ENCODE data around the gene DNAJB13. TPM values are rescaled to one million over a fixed set of nuclear protein-coding genes. Genes with fewer than 3 reads are reported as not detected.

DNAJB13 gene
- total and polyA plus RNA-seq, 12 donors = 0.14 to 0.65 (median 0.34) TPM; not detected in 4

GRCh38 chr11:73978576-73979086, 27.8 kb downstream of the DNAJB13 start:
- H3K9me3 ChIP-seq (replicated peaks in 1 of 3) = no peaks in the 10 kb centered on the region
- H3K27ac ChIP-seq = no peak overlapping the region
- TF ChIP-seq POLR2A (IDR thresholded peaks at IDR 0.05) (no peak), CTCF (IDR thresholded peaks at IDR 0.05) (no peak)
- 97 to 100% (median 99%) methylated on average over 1 to 3 of the region's 3 CpGs for WGBS, 4 donors
- no peaks in the 10 kb centered on the region for H3K27me3 ChIP-seq
- H3K4me3 ChIP-seq = no peak overlapping the region
- H3K36me3 ChIP-seq (replicated peaks in 1 of 2) = peaks cover 0 to 37% of the 10 kb centered on the region in 2 donors
- H3K4me1 ChIP-seq (replicated peaks in 1 of 2) = peaks cover 8 to 9% of the 10 kb centered on the region in 2 donors
- intact Hi-C loops (cut with DNase I) = no loop called here
- no peak for DNase-seq

- H3K36me3 ChIP-seq (replicated peaks in 1 of 2) = peaks cover 0 to 34% of the 10 kb centered on the region in 2 donors
- no peaks in the 10 kb centered on the region for H3K9me3 ChIP-seq (replicated peaks in 1 of 3)
- 63 to 71% (median 67%) methylated on average over 5 to 6 of the region's 6 CpGs for WGBS, 4 donors
- intact Hi-C loops (cut with DNase I) = no loop called here
- no peaks in the 10 kb centered on the region for H3K27me3 ChIP-seq
- peak overlapping the region in 3 of 5 donors; percentile 20 to 42 (median 21) for H3K27ac ChIP-seq
- peak in 3 of 7 donors; percentile 53 to 63 (median 58) for DNase-seq
- peak overlapping the region in 1 of 4 donors; percentile 70 for H3K4me3 ChIP-seq
- peaks cover 9 to 11% of the 10 kb centered on the region in 2 donors for H3K4me1 ChIP-seq (replicated peaks in 1 of 2)
- TF ChIP-seq CTCF (IDR thresholded peaks at IDR 0.05) = no peak
- no peak for TF ChIP-seq POLR2A (IDR thresholded peaks at IDR 0.05)
Measured at GRCh38 chr11:73980001-73980961, 29.5 kb downstream of the DNAJB13 start.

GRCh38 chr11:73981051-73981805, 30.4 kb downstream of the DNAJB13 start:
- intact Hi-C loops (cut with DNase I) = no loop called here
- 87 to 89% (median 88%) methylated on average over 13 of the region's 13 CpGs for WGBS, 4 donors
- DNase-seq = no peak
- peak overlapping the region in 1 of 4 donors; percentile 70 for H3K4me3 ChIP-seq
- no peaks in the 10 kb centered on the region for H3K27me3 ChIP-seq
- peak overlapping the region in 3 of 5 donors; percentile 20 to 42 (median 21) for H3K27ac ChIP-seq
- no peaks in the 10 kb centered on the region for H3K9me3 ChIP-seq (replicated peaks in 1 of 3)
- H3K4me1 ChIP-seq (replicated peaks in 1 of 2) = peaks cover 9 to 11% of the 10 kb centered on the region in 2 donors
- TF ChIP-seq POLR2A (IDR thresholded peaks at IDR 0.05) (no peak), CTCF (IDR thresholded peaks at IDR 0.05) (no peak)
- peaks cover 0 to 24% of the 10 kb centered on the region in 2 donors for H3K36me3 ChIP-seq (replicated peaks in 1 of 2)

- 1 to 3% (median 2%) methylated on average over 16 to 43 of the region's 43 CpGs for WGBS, 4 donors
- peak; percentile 79 to 90 (median 83) for DNase-seq
- intact Hi-C loops (cut with DNase I) = no loop called here
- H3K9me3 ChIP-seq (replicated peaks in 1 of 3) = no peaks in the 10 kb centered on the region
- H3K27ac ChIP-seq = peak within 1 kb of the TSS; percentile 80 to 91 (median 87)
- peaks cover 9 to 11% of the 10 kb centered on the region in 2 donors for H3K4me1 ChIP-seq (replicated peaks in 1 of 2)
- H3K4me3 ChIP-seq = peak within 1 kb of the TSS; percentile 47 to 70 (median 64)
- no peaks in the 10 kb centered on the region for H3K27me3 ChIP-seq
- TF ChIP-seq CTCF (IDR thresholded peaks at IDR 0.05) (no peak), POLR2A (IDR thresholded peaks at IDR 0.05) (no peak)
- peaks cover 0 to 11% of the 10 kb centered on the region in 2 donors for H3K36me3 ChIP-seq (replicated peaks in 1 of 2)
Measured at GRCh38 chr11:73982595-73982989, 31.8 kb downstream of the DNAJB13 start, which contains the start of gene UCP2. Gene UCP2, minus strand, starts transcription at chr11:73982843. Its CDS starts 4,465 bp downstream, at chr11:73978378.

Data from adrenal gland (tissue), 12 donors.